ENCODE results near the gene SLC8A2.

SLC8A2 gene

GRCh38 chr19:47381653-47382279, 89.9 kb downstream of the SLC8A2 start:
- no peak overlapping the region for H3K27ac ChIP-seq (ENCODE audit: low read depth in 2 of 2, low read length in 2 of 2)
- H3K4me1 ChIP-seq (ENCODE audit: control insufficient read depth in 2 of 2, insufficient read depth in 2 of 2, low read length in 2 of 2): no peaks in the 10 kb centered on the region
- H3K27me3 ChIP-seq (ENCODE audit: control insufficient read depth in 2 of 2, insufficient read depth in 2 of 2, low read length in 2 of 2): peaks cover 0 to 3% of the 10 kb centered on the region in 2 donors
- H3K9me3 ChIP-seq (ENCODE audit: control insufficient read depth in 2 of 2, low read length in 2 of 2): no peaks in the 10 kb centered on the region
- no peak overlapping the region for H3K4me3 ChIP-seq (ENCODE audit: low read length in 2 of 2)
- peaks cover 27 to 37% of the 10 kb centered on the region in 2 donors for H3K36me3 ChIP-seq (ENCODE audit: control insufficient read depth in 2 of 2, insufficient read depth in 2 of 2, low read length in 2 of 2)
- H3K9ac ChIP-seq (ENCODE audit: low read depth in 1 of 2, low read length in 2 of 2): no peak overlapping the region

- H3K27ac ChIP-seq (ENCODE audit: low read depth in 2 of 2, low read length in 2 of 2): no peak overlapping the region
- peaks cover 0 to 3% of the 10 kb centered on the region in 2 donors for H3K27me3 ChIP-seq (ENCODE audit: control insufficient read depth in 2 of 2, insufficient read depth in 2 of 2, low read length in 2 of 2)
- H3K9ac ChIP-seq (ENCODE audit: low read depth in 1 of 2, low read length in 2 of 2): no peak overlapping the region
- peaks cover 32 to 44% of the 10 kb centered on the region in 2 donors for H3K36me3 ChIP-seq (ENCODE audit: control insufficient read depth in 2 of 2, insufficient read depth in 2 of 2, low read length in 2 of 2)
- H3K4me3 ChIP-seq (ENCODE audit: low read length in 2 of 2): no peak overlapping the region
- no peaks in the 10 kb centered on the region for H3K9me3 ChIP-seq (ENCODE audit: control insufficient read depth in 2 of 2, low read length in 2 of 2)
- no peaks in the 10 kb centered on the region for H3K4me1 ChIP-seq (ENCODE audit: control insufficient read depth in 2 of 2, insufficient read depth in 2 of 2, low read length in 2 of 2)
These were observed 90.6 kb downstream of the SLC8A2 start for GRCh38 chr19:47381121-47381520.

- Histone ChIP-seq H3K4me3 (ENCODE audit: low read length in 2 of 2) (no peak overlapping the region), H3K27ac (ENCODE audit: low read depth in 2 of 2, low read length in 2 of 2) (no peak overlapping the region), H3K9ac (ENCODE audit: low read depth in 1 of 2, low read length in 2 of 2) (no peak overlapping the region), H3K4me1 (ENCODE audit: control insufficient read depth in 2 of 2, insufficient read depth in 2 of 2, low read length in 2 of 2) (no peaks in the 10 kb centered on the region), H3K27me3 (ENCODE audit: control insufficient read depth in 2 of 2, insufficient read depth in 2 of 2, low read length in 2 of 2) (peaks cover 0 to 2% of the 10 kb centered on the region in 2 donors), H3K9me3 (ENCODE audit: control insufficient read depth in 2 of 2, low read length in 2 of 2) (no peaks in the 10 kb centered on the region), H3K36me3 (ENCODE audit: control insufficient read depth in 2 of 2, insufficient read depth in 2 of 2, low read length in 2 of 2) (peaks cover 34 to 49% of the 10 kb centered on the region in 2 donors)
These were observed 91.1 kb downstream of the SLC8A2 start for GRCh38 chr19:47380559-47380958.

GRCh38 chr19:47379381-47379938, 92.2 kb downstream of the SLC8A2 start:
- Histone ChIP-seq H3K4me1 (ENCODE audit: control insufficient read depth in 2 of 2, insufficient read depth in 2 of 2, low read length in 2 of 2) (no peaks in the 10 kb centered on the region), H3K9me3 (ENCODE audit: control insufficient read depth in 2 of 2, low read length in 2 of 2) (no peaks in the 10 kb centered on the region), H3K27me3 (ENCODE audit: control insufficient read depth in 2 of 2, insufficient read depth in 2 of 2, low read length in 2 of 2) (no peaks in the 10 kb centered on the region), H3K27ac (ENCODE audit: low read depth in 2 of 2, low read length in 2 of 2) (no peak overlapping the region), H3K36me3 (ENCODE audit: control insufficient read depth in 2 of 2, insufficient read depth in 2 of 2, low read length in 2 of 2) (peaks cover 38 to 59% of the 10 kb centered on the region in 2 donors), H3K4me3 (ENCODE audit: low read length in 2 of 2) (no peak overlapping the region), H3K9ac (ENCODE audit: low read depth in 1 of 2, low read length in 2 of 2) (no peak overlapping the region)

DNA sequence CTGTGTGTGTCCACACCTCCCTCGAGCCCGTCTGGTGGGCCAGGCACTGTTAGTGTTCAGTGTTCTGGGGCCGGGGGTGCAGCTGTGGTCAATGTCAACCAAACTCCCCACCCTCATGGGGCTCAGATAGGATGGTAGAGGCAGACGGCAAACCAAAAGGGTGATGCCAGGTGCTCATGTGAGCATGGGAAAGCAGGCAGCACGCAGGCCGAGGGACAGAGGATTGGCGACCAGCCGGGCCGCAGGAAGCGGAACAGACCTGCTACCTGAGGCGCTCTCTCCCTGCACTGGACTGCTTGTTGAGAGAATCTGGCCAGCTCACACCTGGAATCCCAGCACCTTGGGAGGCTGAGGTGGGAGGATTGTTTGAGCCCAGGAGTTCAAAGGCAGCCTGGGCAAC, 93.4 kb downstream of the SLC8A2 start:
- Histone ChIP-seq H3K27ac (ENCODE audit: low read depth in 2 of 2, low read length in 2 of 2) (no peak overlapping the region), H3K27me3 (ENCODE audit: control insufficient read depth in 2 of 2, insufficient read depth in 2 of 2, low read length in 2 of 2) (no peaks in the 10 kb centered on the region), H3K4me1 (ENCODE audit: control insufficient read depth in 2 of 2, insufficient read depth in 2 of 2, low read length in 2 of 2) (no peaks in the 10 kb centered on the region), H3K4me3 (ENCODE audit: low read length in 2 of 2) (no peak overlapping the region), H3K9ac (ENCODE audit: low read depth in 1 of 2, low read length in 2 of 2) (no peak overlapping the region), H3K9me3 (ENCODE audit: control insufficient read depth in 2 of 2, low read length in 2 of 2) (no peaks in the 10 kb centered on the region), H3K36me3 (ENCODE audit: control insufficient read depth in 2 of 2, insufficient read depth in 2 of 2, low read length in 2 of 2) (peaks cover 44 to 69% of the 10 kb centered on the region in 2 donors)
